Stimulated activated CD4-positive, alpha-beta T cell treated with anti-CD3 and anti-CD28 coated beads, TNF-alpha, amount 100 ng/mL, for 1 hour (primary cell): Measurements from ENCODE around the gene CXorf49B.

Experiments used
- DNase-seq, 3 donors: peaks; one replicate each; pipeline ENCODE4 v3.0.0-alpha.2; 2020; ENCODE audit warnings: low read depth in 3 of 3, low spot score in 1 of 3

Gene CXorf49B

GRCh38 chrX:71815121-71815905 is 52.2 kb downstream of the CXorf49B start:
- DNase-seq = no peak

GRCh38 chrX:71815906-71816156 is 52.7 kb downstream of the CXorf49B start:
- no peak for DNase-seq
